ENCODE results near the gene FBXW4. TPM values are rescaled to one million over a fixed set of nuclear protein-coding genes. Genes with fewer than 3 reads are reported as not detected.

Gene FBXW4
- total and polyA plus RNA-seq, 10 of the 15 experiments (the other 5 are each of a cell fraction or from before 2014, with no cell fraction given), result 5.7 to 42.0 (median 27.5) TPM

DNA sequence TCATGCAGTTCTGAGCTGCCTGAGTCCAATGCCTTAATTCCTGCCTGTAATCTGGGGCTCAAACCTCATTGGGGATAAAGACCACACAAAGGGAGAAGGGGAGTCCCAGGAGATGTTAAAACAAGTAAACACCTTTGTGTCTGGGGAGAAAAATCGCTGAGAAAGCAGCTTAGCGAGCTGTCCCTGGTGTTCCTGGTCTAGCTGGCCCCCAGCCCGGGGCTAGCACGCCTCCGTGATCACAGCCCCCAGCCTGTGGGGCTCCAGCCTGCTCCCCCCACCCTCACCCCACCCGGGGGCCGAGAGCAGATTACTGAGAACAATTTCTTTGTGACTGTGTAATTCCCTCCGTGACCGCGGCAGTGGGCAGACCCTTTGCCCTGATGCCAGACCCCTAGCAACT lies 82.1 kb downstream of the FBXW4 start (continued):
- TF ChIP-seq, protein P1, sequence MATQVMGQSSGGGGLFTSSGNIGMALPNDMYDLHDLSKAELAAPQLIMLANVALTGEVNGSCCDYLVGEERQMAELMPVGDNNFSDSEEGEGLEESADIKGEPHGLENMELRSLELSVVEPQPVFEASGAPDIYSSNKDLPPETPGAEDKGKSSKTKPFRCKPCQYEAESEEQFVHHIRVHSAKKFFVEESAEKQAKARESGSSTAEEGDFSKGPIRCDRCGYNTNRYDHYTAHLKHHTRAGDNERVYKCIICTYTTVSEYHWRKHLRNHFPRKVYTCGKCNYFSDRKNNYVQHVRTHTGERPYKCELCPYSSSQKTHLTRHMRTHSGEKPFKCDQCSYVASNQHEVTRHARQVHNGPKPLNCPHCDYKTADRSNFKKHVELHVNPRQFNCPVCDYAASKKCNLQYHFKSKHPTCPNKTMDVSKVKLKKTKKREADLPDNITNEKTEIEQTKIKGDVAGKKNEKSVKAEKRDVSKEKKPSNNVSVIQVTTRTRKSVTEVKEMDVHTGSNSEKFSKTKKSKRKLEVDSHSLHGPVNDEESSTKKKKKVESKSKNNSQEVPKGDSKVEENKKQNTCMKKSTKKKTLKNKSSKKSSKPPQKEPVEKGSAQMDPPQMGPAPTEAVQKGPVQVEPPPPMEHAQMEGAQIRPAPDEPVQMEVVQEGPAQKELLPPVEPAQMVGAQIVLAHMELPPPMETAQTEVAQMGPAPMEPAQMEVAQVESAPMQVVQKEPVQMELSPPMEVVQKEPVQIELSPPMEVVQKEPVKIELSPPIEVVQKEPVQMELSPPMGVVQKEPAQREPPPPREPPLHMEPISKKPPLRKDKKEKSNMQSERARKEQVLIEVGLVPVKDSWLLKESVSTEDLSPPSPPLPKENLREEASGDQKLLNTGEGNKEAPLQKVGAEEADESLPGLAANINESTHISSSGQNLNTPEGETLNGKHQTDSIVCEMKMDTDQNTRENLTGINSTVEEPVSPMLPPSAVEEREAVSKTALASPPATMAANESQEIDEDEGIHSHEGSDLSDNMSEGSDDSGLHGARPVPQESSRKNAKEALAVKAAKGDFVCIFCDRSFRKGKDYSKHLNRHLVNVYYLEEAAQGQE (IDR thresholded peaks at IDR 0.05; ENCODE audit: low read depth, low read length), result no peak

DNA sequence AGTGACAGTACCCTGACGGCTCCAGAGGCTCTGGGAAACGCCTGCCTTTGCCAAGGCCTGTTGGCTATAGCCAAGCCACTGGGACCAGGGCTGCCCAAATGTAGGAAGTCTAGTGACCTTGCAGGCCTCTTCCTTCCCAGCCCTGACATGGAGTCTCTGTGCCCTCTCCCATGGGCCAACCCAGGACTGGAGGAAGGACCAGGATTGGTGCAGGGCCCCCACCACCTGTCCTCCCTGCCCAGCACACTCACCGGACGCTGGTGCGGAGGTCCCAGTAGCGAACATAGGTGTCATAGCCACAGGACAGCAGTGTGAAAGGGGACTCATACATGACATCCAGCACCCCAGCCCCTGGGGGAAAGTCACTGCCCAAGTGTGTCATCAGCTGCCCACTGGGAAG lies 82.9 kb downstream of the FBXW4 start:
- peaks cover 4% of the 10 kb centered on the region for H3K4me1 ChIP-seq (ENCODE audit: control insufficient read depth, insufficient read depth, low read length)
- FAIRE-seq, result no peak
- no peak for DNase-seq (ENCODE audit: low read depth, low spot score)
- in situ Hi-C loops (cut with MboI) (no loop called here), intact Hi-C loops (cut with micrococcal nuclease; ENCODE audit: unreplicated experiment) (no loop called here)
- ATAC-seq, result no peak
- no peak overlapping the region for H3K27ac ChIP-seq (ENCODE audit: control insufficient read depth, insufficient read depth)
- no peaks in the 10 kb centered on the region for H3K79me2 ChIP-seq (ENCODE audit: control insufficient read depth, insufficient read depth, low read length)
- POLR2A ChIA-PET, result no interaction called here
- H3K4me3 ChIP-seq, result no peak overlapping the region
- H3K4me2 ChIP-seq (ENCODE audit: control insufficient read depth, insufficient read depth), result no peak overlapping the region
- H3K27me3 ChIP-seq (replicated peaks in 1 of 2; ENCODE audit: control insufficient read depth in 2 of 2, insufficient read depth in 2 of 2, low read length in 1 of 2), result no peaks in the 10 kb centered on the region
- H2AFZ ChIP-seq (ENCODE audit: control insufficient read depth, low read depth, low read length), result no peak overlapping the region
- no TSS peak for BruUV-seq (replicated peaks)
- H3K36me3 ChIP-seq (ENCODE audit: control insufficient read depth in 2 of 2, insufficient read depth in 2 of 2, low read length in 1 of 2), result peaks cover 9 to 12% of the 10 kb centered on the region in 2 experiments
- SMC1A ChIA-PET (ENCODE audit: uncharacterized antibody, unreplicated experiment), result no interaction called here
- no peaks in the 10 kb centered on the region for H3K9me3 ChIP-seq (replicated peaks; ENCODE audit: control insufficient read depth, insufficient read depth, low read length)
- RAD21 ChIA-PET (ENCODE audit: unreplicated experiment), result no interaction called here
- CTCF ChIA-PET, result interaction anchor here (2.3 kb wide), 1 partner anchor 9 kb away, joined by 7 read pairs; no protein-coding TSS in a partner anchor
- H4K20me1 ChIP-seq (ENCODE audit: control insufficient read depth, insufficient read depth), result no peaks in the 10 kb centered on the region
- no peak overlapping the region for H3K9ac ChIP-seq (ENCODE audit: control insufficient read depth, insufficient read depth, low read length)
- WGBS (ENCODE audit: insufficient coverage, insufficient replicate concordance, low lambda C conversion rate, missing lambda C conversion rate), result 100% methylated on average over 6 of the region's 6 CpGs
- TF ChIP-seq, protein P2, sequence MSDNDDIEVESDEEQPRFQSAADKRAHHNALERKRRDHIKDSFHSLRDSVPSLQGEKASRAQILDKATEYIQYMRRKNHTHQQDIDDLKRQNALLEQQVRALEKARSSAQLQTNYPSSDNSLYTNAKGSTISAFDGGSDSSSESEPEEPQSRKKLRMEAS (IDR thresholded peaks at IDR 0.05; ENCODE audit: low read depth, low read length), result no peak
- TF ChIP-seq SIX5 (IDR thresholded peaks at IDR 0.05; ENCODE audit: low read depth, low read length, severe bottlenecking) (no peak), YBX1 (IDR thresholded peaks at IDR 0.05) (no peak), YY1 (IDR thresholded peaks at IDR 0.05; ENCODE audit: low read depth, low read length) (no peak), MYB (IDR thresholded peaks at IDR 0.05; ENCODE audit: borderline replicate concordance, low read depth, low read length) (no peak), RBBP5 (conservative IDR thresholded peaks at IDR 0.05) (no peak), TARDBP (IDR thresholded peaks at IDR 0.05; ENCODE audit: borderline replicate concordance) (no peak), SUPT20H (IDR thresholded peaks at IDR 0.05; ENCODE audit: borderline replicate concordance, control insufficient read depth, low read depth, low read length) (no peak), CHD2 (IDR thresholded peaks at IDR 0.05; ENCODE audit: borderline replicate concordance, low read depth, low read length) (no peak), POLR2A (IDR thresholded peaks at IDR 0.05; ENCODE audit: low read depth, low read length) (no peak), TBL1XR1 (IDR thresholded peaks at IDR 0.05; ENCODE audit: low read depth, low read length) (no peak), IRF4 (IDR thresholded peaks at IDR 0.05; ENCODE audit: low read depth, low read length) (no peak)
- TF ChIP-seq, protein P3, sequence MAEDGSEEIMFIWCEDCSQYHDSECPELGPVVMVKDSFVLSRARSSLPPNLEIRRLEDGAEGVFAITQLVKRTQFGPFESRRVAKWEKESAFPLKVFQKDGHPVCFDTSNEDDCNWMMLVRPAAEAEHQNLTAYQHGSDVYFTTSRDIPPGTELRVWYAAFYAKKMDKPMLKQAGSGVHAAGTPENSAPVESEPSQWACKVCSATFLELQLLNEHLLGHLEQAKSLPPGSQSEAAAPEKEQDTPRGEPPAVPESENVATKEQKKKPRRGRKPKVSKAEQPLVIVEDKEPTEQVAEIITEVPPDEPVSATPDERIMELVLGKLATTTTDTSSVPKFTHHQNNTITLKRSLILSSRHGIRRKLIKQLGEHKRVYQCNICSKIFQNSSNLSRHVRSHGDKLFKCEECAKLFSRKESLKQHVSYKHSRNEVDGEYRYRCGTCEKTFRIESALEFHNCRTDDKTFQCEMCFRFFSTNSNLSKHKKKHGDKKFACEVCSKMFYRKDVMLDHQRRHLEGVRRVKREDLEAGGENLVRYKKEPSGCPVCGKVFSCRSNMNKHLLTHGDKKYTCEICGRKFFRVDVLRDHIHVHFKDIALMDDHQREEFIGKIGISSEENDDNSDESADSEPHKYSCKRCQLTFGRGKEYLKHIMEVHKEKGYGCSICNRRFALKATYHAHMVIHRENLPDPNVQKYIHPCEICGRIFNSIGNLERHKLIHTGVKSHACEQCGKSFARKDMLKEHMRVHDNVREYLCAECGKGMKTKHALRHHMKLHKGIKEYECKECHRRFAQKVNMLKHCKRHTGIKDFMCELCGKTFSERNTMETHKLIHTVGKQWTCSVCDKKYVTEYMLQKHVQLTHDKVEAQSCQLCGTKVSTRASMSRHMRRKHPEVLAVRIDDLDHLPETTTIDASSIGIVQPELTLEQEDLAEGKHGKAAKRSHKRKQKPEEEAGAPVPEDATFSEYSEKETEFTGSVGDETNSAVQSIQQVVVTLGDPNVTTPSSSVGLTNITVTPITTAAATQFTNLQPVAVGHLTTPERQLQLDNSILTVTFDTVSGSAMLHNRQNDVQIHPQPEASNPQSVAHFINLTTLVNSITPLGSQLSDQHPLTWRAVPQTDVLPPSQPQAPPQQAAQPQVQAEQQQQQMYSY (CRISPR knock-in tag; IDR thresholded peaks at IDR 0.05), result no peak
- TF ChIP-seq, protein P4, sequence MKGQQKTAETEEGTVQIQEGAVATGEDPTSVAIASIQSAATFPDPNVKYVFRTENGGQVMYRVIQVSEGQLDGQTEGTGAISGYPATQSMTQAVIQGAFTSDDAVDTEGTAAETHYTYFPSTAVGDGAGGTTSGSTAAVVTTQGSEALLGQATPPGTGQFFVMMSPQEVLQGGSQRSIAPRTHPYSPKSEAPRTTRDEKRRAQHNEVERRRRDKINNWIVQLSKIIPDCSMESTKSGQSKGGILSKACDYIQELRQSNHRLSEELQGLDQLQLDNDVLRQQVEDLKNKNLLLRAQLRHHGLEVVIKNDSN (IDR thresholded peaks at IDR 0.05; ENCODE audit: borderline replicate concordance, extremely low read length, insufficient read depth, low read depth, low read length), result no peak

Data from GM12878 (cell line).